Muscle of back (tissue), 11 donors: Measurements from ENCODE around the gene PAOX. TPM values are rescaled to one million over a fixed set of nuclear protein-coding genes. Genes with fewer than 3 reads are reported as not detected.
"Not testable (repeated sequence)": the region's sequence is repeated elsewhere in the genome, so short reads cannot be mapped to it uniquely, and the experiment has no call there.

Source experiments
- DNase-seq, 3 donors: peaks; one replicate each; pipeline versions ENCODE4 v3.0.0 to v3.0.0-alpha.2; 2013
- polyA plus RNA-seq, 10 donors: library from polyadenylated mRNA; unstranded; fragments of 120-200 nt; gene quantifications; one replicate each; pipeline ENCODE4 v1.2.1, GENCODE V29; 2013; ENCODE audit not compliant: insufficient read length in 10 of 10

PAOX gene
- polyA plus RNA-seq, 10 donors: 2.6 to 5.4 (median 3.0) TPM

GRCh38 chr10:133384071-133384470, 5.0 kb downstream of the PAOX start:
- DNase-seq: no peak

- no peak for DNase-seq
Observed at GRCh38 chr10:133385214-133385613, 6.2 kb downstream of the PAOX start.

- not testable (repeated sequence) for DNase-seq
Observed at GRCh38 chr10:133386951-133387350, 7.9 kb downstream of the PAOX start.

- DNase-seq: no peak
Observed at GRCh38 chr10:133388236-133388972, 9.3 kb downstream of the PAOX start.

GRCh38 chr10:133388973-133389818, 10.1 kb downstream of the PAOX start:
- DNase-seq: no peak

GRCh38 chr10:133390597-133391248, 11.7 kb downstream of the PAOX start:
- no peak for DNase-seq

GRCh38 chr10:133391249-133391635, 12.2 kb downstream of the PAOX start:
- DNase-seq: no peak

GRCh38 chr10:133391761-133392518, 12.9 kb downstream of the PAOX start:
- DNase-seq: no peak

GRCh38 chr10:133393401-133394063, 14.5 kb downstream of the PAOX start:
- no peak for DNase-seq

GRCh38 chr10:133394064-133394663, 15.1 kb downstream of the PAOX start, which contains the start of gene MTG1:
Gene MTG1, plus strand, starts transcription at chr10:133394157. Its CDS starts 64 bp downstream, at chr10:133394221.
- peak; percentile 95 to 97 (median 97) for DNase-seq

- DNase-seq: no peak
Observed at GRCh38 chr10:133394801-133395221, 15.7 kb downstream of the PAOX start.

- DNase-seq: no peak
Observed at GRCh38 chr10:133396035-133396624, 17.1 kb downstream of the PAOX start.

- no peak for DNase-seq
Observed at GRCh38 chr10:133397938-133398337, 18.9 kb downstream of the PAOX start.

- no peak for DNase-seq
Observed at GRCh38 chr10:133399123-133399601, 20.1 kb downstream of the PAOX start.

GRCh38 chr10:133400624-133401424, 21.8 kb downstream of the PAOX start:
- DNase-seq: no peak

GRCh38 chr10:133401500-133401899, 22.4 kb downstream of the PAOX start:
- no peak for DNase-seq

- DNase-seq: no peak
Observed at GRCh38 chr10:133401981-133402725, 23.1 kb downstream of the PAOX start.

- DNase-seq: no peak
Observed at GRCh38 chr10:133403359-133403758, 24.3 kb downstream of the PAOX start.
